ENCODE data around the gene NTSR2. TPM values are rescaled to one million over a fixed set of nuclear protein-coding genes. Genes with fewer than 3 reads are reported as not detected.

Gene NTSR2
- total and polyA plus RNA-seq, 4 donors = not detected

DNA sequence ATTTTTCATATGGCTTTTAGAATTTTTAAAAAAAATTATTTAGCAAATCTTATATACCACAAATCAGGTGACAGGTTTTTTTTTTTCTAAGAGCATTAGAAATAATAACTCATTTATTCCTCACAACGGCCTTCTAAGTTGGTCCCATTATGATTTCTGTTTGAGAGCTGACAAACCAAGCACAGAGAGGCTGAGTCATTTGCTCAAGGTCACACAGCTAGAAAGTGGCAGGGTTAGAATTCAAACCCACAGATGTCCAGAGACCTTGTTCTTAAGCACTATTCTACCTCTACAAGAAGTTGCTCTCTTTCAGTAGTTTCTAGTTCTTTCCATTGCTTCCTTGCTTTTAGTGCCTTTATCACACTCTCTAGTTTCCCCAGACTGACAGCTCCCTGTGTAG, 47.6 kb upstream of the NTSR2 start:
- H3K27ac ChIP-seq (ENCODE audit: low read depth in 1 of 2, low read length in 2 of 2) = peak overlapping the region in 1 of 2 donors; percentile 16
- peaks cover 8 to 24% (median 17%) of the 10 kb centered on the region in 4 donors for H3K4me1 ChIP-seq (ENCODE audit: control insufficient read depth in 4 of 4, insufficient read depth in 4 of 4, low read length in 3 of 4)
- WGBS = 86% methylated on average over 1 of the region's 1 CpG
- no peaks in the 10 kb centered on the region for H3K36me3 ChIP-seq (ENCODE audit: control insufficient read depth in 4 of 4, insufficient read depth in 3 of 4, low read depth in 1 of 4, low read length in 3 of 4)
- no peaks in the 10 kb centered on the region for H3K27me3 ChIP-seq (ENCODE audit: control insufficient read depth in 4 of 4, insufficient read depth in 4 of 4, low read length in 3 of 4)
- no peak overlapping the region for H3K9ac ChIP-seq (ENCODE audit: low read depth in 1 of 2, low read length in 2 of 2)
- no peak for DNase-seq (ENCODE audit: low spot score)
- no peak overlapping the region for H3K4me3 ChIP-seq (ENCODE audit: low read depth in 1 of 3, low read length in 3 of 3)
- TF ChIP-seq, protein P1, sequence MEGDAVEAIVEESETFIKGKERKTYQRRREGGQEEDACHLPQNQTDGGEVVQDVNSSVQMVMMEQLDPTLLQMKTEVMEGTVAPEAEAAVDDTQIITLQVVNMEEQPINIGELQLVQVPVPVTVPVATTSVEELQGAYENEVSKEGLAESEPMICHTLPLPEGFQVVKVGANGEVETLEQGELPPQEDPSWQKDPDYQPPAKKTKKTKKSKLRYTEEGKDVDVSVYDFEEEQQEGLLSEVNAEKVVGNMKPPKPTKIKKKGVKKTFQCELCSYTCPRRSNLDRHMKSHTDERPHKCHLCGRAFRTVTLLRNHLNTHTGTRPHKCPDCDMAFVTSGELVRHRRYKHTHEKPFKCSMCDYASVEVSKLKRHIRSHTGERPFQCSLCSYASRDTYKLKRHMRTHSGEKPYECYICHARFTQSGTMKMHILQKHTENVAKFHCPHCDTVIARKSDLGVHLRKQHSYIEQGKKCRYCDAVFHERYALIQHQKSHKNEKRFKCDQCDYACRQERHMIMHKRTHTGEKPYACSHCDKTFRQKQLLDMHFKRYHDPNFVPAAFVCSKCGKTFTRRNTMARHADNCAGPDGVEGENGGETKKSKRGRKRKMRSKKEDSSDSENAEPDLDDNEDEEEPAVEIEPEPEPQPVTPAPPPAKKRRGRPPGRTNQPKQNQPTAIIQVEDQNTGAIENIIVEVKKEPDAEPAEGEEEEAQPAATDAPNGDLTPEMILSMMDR (IDR thresholded peaks at IDR 0.05; ENCODE audit: low read depth, low read length, missing input control) = no peak
- TF ChIP-seq HNF4G (IDR thresholded peaks at IDR 0.05) (no peak), NR2F2 (IDR thresholded peaks at IDR 0.05) (no peak), YY1 (IDR thresholded peaks at IDR 0.05) (no peak), FOXA1 (IDR thresholded peaks at IDR 0.05) (no peak), RXRA (IDR thresholded peaks at IDR 0.05) (no peak), GABPA (IDR thresholded peaks at IDR 0.05 in 1 of 2, conservative IDR thresholded peaks at IDR 0.05 in 1 of 2) (no peak), EGR1 (IDR thresholded peaks at IDR 0.05; ENCODE audit: low read depth in 2 of 2) (no peak), HNF4A (conservative IDR thresholded peaks at IDR 0.05) (no peak), RAD21 (IDR thresholded peaks at IDR 0.05) (no peak)
- TF ChIP-seq, protein P2, sequence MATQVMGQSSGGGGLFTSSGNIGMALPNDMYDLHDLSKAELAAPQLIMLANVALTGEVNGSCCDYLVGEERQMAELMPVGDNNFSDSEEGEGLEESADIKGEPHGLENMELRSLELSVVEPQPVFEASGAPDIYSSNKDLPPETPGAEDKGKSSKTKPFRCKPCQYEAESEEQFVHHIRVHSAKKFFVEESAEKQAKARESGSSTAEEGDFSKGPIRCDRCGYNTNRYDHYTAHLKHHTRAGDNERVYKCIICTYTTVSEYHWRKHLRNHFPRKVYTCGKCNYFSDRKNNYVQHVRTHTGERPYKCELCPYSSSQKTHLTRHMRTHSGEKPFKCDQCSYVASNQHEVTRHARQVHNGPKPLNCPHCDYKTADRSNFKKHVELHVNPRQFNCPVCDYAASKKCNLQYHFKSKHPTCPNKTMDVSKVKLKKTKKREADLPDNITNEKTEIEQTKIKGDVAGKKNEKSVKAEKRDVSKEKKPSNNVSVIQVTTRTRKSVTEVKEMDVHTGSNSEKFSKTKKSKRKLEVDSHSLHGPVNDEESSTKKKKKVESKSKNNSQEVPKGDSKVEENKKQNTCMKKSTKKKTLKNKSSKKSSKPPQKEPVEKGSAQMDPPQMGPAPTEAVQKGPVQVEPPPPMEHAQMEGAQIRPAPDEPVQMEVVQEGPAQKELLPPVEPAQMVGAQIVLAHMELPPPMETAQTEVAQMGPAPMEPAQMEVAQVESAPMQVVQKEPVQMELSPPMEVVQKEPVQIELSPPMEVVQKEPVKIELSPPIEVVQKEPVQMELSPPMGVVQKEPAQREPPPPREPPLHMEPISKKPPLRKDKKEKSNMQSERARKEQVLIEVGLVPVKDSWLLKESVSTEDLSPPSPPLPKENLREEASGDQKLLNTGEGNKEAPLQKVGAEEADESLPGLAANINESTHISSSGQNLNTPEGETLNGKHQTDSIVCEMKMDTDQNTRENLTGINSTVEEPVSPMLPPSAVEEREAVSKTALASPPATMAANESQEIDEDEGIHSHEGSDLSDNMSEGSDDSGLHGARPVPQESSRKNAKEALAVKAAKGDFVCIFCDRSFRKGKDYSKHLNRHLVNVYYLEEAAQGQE (IDR thresholded peaks at IDR 0.05) = no peak
- TF ChIP-seq, protein P3, sequence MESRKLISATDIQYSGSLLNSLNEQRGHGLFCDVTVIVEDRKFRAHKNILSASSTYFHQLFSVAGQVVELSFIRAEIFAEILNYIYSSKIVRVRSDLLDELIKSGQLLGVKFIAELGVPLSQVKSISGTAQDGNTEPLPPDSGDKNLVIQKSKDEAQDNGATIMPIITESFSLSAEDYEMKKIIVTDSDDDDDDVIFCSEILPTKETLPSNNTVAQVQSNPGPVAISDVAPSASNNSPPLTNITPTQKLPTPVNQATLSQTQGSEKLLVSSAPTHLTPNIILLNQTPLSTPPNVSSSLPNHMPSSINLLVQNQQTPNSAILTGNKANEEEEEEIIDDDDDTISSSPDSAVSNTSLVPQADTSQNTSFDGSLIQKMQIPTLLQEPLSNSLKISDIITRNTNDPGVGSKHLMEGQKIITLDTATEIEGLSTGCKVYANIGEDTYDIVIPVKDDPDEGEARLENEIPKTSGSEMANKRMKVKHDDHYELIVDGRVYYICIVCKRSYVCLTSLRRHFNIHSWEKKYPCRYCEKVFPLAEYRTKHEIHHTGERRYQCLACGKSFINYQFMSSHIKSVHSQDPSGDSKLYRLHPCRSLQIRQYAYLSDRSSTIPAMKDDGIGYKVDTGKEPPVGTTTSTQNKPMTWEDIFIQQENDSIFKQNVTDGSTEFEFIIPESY (IDR thresholded peaks at IDR 0.05) = no peak
- no peaks in the 10 kb centered on the region for H3K9me3 ChIP-seq (ENCODE audit: control insufficient read depth in 4 of 4, low read length in 3 of 4)

DNA sequence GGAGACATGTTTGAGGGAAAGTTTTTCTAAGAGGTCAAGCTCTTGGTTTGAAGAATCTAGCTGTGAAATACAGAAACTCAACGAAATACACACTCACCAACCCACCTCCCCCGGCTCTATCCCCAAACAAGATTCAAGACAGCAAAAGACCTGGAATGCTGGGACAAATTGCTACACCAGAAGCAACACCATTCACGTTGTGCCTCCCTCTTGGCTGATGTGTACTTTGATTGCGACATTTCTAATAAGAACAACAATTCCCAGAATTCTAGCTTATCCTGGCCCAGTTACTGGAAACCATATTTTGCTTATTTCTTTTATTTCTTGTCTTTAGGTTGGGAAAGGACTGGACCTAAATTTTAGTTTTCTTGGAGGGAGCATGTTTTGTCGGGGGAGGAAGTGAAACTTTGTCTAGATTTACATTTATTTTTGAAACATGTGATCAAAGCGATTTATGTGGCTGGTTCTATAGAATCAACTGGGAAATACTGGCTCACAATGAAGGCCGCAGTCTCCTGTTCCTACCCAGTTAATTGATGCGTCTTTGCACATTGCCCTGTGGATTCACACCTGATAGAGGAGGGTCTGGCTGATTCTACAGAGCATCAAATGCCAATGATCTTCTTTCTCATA, 46.8 kb upstream of the NTSR2 start:
- Histone ChIP-seq H3K36me3 (ENCODE audit: control insufficient read depth in 4 of 4, insufficient read depth in 3 of 4, low read depth in 1 of 4, low read length in 3 of 4) (no peaks in the 10 kb centered on the region), H3K9me3 (ENCODE audit: control insufficient read depth in 4 of 4, low read length in 3 of 4) (no peaks in the 10 kb centered on the region), H3K4me1 (ENCODE audit: control insufficient read depth in 4 of 4, insufficient read depth in 4 of 4, low read length in 3 of 4) (peaks cover 4 to 19% (median 15%) of the 10 kb centered on the region in 4 donors), H3K4me3 (ENCODE audit: low read depth in 1 of 3, low read length in 3 of 3) (peak overlapping the region; percentile 33 to 39 (median 36)), H3K27me3 (ENCODE audit: control insufficient read depth in 4 of 4, insufficient read depth in 4 of 4, low read length in 3 of 4) (no peaks in the 10 kb centered on the region), H3K9ac (ENCODE audit: low read depth in 1 of 2, low read length in 2 of 2) (peak overlapping the region in 1 of 2 donors; percentile 61), H3K27ac (ENCODE audit: low read depth in 1 of 2, low read length in 2 of 2) (peak overlapping the region; percentile 88 to 92)
- no peak for DNase-seq (ENCODE audit: low spot score)
- WGBS = 49% methylated on average over 8 of the region's 8 CpGs
- TF ChIP-seq, protein P3 (IDR thresholded peaks at IDR 0.05) = peak; percentile 40
- TF ChIP-seq, protein P2 (IDR thresholded peaks at IDR 0.05) = peak; percentile 48
- TF ChIP-seq FOXA2 (IDR thresholded peaks at IDR 0.05) (peak; percentile 80), HNF4A (conservative IDR thresholded peaks at IDR 0.05) (peak; percentile 43 to 68), FOXA1 (IDR thresholded peaks at IDR 0.05) (peak; percentile 47), JUND (IDR thresholded peaks at IDR 0.05) (peak in 1 of 2 donors; percentile 49), SP1 (IDR thresholded peaks at IDR 0.05) (peak; percentile 66), RAD21 (IDR thresholded peaks at IDR 0.05) (peak; percentile 10 to 24), TAF1 (conservative IDR thresholded peaks at IDR 0.05) (peak; percentile 44), YY1 (IDR thresholded peaks at IDR 0.05) (peak; percentile 86), RXRA (IDR thresholded peaks at IDR 0.05) (peak; percentile 30 to 67)
- TF ChIP-seq, protein P4, sequence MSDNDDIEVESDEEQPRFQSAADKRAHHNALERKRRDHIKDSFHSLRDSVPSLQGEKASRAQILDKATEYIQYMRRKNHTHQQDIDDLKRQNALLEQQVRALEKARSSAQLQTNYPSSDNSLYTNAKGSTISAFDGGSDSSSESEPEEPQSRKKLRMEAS (IDR thresholded peaks at IDR 0.05) = no peak
- TF ChIP-seq, protein P5, sequence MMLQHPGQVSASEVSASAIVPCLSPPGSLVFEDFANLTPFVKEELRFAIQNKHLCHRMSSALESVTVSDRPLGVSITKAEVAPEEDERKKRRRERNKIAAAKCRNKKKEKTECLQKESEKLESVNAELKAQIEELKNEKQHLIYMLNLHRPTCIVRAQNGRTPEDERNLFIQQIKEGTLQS (IDR thresholded peaks at IDR 0.05) = no peak
